ENCODE results near the gene IGFBP4.

IGFBP4 gene

GRCh38 chr17:40461732-40462342 lies 18.6 kb downstream of the IGFBP4 start:
- no peak for TF ChIP-seq CTCF (IDR thresholded peaks at IDR 0.05; ENCODE audit: low read depth, low read length)
- no peak overlapping the region for H3K4me3 ChIP-seq (ENCODE audit: low read depth, low read length)

- TF ChIP-seq CTCF (IDR thresholded peaks at IDR 0.05; ENCODE audit: low read depth, low read length), result no peak
- no peak overlapping the region for H3K4me3 ChIP-seq (ENCODE audit: low read depth, low read length)
Observed at GRCh38 chr17:40462343-40463121, 19.3 kb downstream of the IGFBP4 start.

DNA sequence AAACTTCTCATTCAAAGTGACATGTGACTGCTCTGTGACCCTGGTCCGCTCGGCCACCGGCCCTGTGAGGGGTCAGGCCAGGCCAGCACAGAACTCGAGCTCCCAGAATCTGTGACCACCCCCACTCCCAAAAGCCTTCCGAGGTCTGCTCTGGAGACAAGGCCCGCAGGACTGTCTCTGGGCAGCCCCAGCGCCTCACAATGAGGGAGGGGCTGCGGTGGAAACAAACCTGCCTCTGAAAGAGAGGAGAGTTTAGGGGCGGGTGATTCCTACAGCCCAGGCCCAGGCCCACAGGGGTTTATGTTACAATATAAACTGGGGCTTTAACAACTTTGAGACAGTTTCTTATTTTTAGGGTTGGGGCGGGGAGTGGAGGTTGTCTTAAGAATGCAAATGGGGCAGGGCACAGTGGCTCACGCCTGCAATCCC lies 19.9 kb downstream of the IGFBP4 start:
- no peak for TF ChIP-seq CTCF (IDR thresholded peaks at IDR 0.05; ENCODE audit: low read depth, low read length)
- H3K4me3 ChIP-seq (ENCODE audit: low read depth, low read length), result no peak overlapping the region

GRCh38 chr17:40464392-40464855 lies 21.2 kb downstream of the IGFBP4 start:
- TF ChIP-seq CTCF (IDR thresholded peaks at IDR 0.05; ENCODE audit: low read depth, low read length), result no peak
- no peak overlapping the region for H3K4me3 ChIP-seq (ENCODE audit: low read depth, low read length)

DNA sequence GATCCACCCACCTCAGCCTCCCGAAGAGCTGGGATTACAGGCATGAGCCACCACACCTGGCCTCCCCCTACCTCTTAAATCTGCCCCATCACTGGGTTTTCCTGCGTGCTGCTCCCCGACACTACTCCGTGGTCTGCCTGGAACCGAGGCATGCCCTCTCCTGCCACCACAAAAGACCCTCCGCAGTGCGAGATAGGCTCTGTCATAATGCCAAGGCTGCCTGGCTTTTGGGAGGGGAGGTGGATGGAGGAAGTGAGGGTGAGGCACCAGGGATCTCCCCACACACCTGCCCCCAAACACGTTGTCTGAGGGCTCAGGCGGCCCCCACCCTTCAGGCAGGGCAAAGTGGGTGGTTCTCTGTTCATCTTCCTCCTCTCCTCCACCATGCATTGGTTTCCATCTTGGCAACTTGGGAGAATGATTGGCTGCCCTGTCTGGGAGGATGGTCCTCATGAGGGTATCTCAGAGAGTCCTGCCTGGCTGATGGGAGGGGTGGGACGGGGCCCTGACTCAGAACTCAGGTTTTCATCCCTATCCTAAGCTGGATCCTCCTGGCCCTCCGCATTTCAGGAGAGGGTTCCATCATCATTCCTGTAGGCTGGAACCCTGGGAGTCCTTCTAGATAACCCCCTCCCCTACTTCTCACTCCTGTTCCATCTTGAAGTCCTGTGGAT lies 23.2 kb downstream of the IGFBP4 start:
- H3K4me3 ChIP-seq (ENCODE audit: low read depth, low read length), result no peak overlapping the region
- no peak for TF ChIP-seq CTCF (IDR thresholded peaks at IDR 0.05; ENCODE audit: low read depth, low read length)

DNA sequence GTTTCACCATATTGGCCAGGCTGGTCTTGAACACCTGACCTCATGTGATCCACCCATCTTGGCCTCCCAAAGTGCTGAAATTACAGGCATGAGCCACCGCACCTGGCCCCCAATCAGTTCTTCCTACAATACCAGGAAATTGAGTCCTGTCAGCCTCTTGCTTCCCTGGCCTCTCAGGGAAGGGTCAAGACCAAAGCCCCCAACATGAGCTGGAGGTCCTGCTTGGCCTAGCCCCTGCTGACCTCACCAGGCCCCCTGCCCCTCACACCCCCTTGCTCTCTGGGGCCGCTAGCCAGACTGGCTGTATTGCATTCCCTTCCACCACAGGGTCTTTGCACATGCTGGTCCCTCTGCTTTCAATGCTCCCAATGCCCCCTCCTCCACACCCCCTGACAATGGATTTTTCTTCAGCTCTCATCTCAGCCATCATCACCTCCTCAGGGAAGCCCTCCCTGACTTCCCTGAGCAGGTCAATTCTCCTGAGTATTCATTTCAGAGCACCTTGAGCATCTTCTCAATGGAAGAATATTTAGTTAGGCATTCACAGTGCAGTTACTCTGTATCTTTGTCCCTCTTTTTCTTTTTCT lies 24.1 kb downstream of the IGFBP4 start:
- H3K4me3 ChIP-seq (ENCODE audit: low read depth, low read length), result no peak overlapping the region
- TF ChIP-seq CTCF (IDR thresholded peaks at IDR 0.05; ENCODE audit: low read depth, low read length), result no peak

Data from WI38 (cell line).